ENCODE data around the gene BAZ1B. TPM values are rescaled to one million over a fixed set of nuclear protein-coding genes. Genes with fewer than 3 reads are reported as not detected.

The BAZ1B gene
- polyA plus RNA-seq, 1 donor from 2014 or later = 35.0 TPM

DNA sequence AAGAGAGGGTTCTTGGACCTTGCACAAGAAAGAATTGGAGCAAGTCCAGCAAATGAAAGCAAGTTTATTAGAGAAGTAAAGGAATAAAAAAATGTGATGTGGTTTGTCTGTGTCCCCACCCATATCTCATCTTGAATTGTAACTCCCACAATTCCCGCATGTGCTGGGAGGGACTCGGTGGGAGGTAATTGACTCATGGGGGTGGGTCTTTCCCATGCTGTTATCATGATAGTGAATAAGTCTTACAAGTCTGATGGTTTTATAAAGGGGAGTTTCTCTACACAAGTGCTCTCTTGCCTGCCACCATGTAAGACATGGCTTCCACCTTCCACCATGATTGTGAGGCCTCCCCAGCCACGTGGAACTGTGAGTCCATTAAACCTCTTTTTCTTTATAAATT, 127.7 kb downstream of the BAZ1B start (continued):
- TF ChIP-seq SMC3 (conservative IDR thresholded peaks at IDR 0.05; ENCODE audit: poor library complexity) = no peak
- TF ChIP-seq MXI1 (conservative IDR thresholded peaks at IDR 0.05; ENCODE audit: poor library complexity, severe bottlenecking) = no peak
- no peak for TF ChIP-seq EP300 (conservative IDR thresholded peaks at IDR 0.05; ENCODE audit: poor library complexity, severe bottlenecking)

DNA sequence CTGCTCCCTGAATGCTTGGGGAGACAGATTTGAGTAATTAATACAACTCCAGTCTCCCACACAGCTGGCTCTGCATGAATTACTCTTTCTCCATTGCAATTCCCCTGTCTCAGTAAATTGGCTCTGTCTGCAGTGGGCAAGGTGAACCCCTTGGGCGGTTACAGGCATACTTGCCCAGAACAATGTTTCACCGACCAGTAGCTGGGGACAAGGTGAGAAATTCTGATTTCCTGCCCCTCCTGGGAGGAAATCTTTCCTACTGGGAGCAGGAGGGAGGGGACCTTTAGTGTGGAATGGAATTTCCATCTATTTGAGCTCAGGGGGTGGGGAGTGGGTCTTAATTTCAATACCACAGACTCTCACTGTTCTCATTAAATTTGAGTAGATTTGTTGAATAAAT, 130.7 kb downstream of the BAZ1B start:
- no peaks in the 10 kb centered on the region for H3K27me3 ChIP-seq (ENCODE audit: insufficient read depth, low read depth, low read length)
- no peaks in the 10 kb centered on the region for H3K9me3 ChIP-seq (ENCODE audit: low read length)
- H3F3A ChIP-seq (ENCODE audit: insufficient read depth, low read length, poor library complexity, severe bottlenecking) = no peaks in the 10 kb centered on the region
- no peaks in the 10 kb centered on the region for H3K9me2 ChIP-seq (ENCODE audit: insufficient read depth, low read length)
- H4K20me1 ChIP-seq (ENCODE audit: insufficient read depth) = no peaks in the 10 kb centered on the region
- H3K4me3 ChIP-seq (ENCODE audit: low read length) = no peak overlapping the region
- H3K36me3 ChIP-seq (ENCODE audit: insufficient read depth, low read length) = no peaks in the 10 kb centered on the region
- H3K4me2 ChIP-seq (ENCODE audit: low read length) = no peak overlapping the region
- no peak for TF ChIP-seq TAF1 (IDR thresholded peaks at IDR 0.05; ENCODE audit: low read depth)
- no peaks in the 10 kb centered on the region for H3K79me2 ChIP-seq (replicated peaks; ENCODE audit: insufficient read depth, low read length)
- H3K9ac ChIP-seq (ENCODE audit: low read length) = no peak overlapping the region
- H2AFZ ChIP-seq (ENCODE audit: low read depth, low read length) = no peak overlapping the region
- no peak overlapping the region for H3K27ac ChIP-seq (ENCODE audit: low read length)

Small RNAs within 50 kb of the gene (small RNA-seq; reads per million reads assigned to genes)
- 0 to 1.2 (median 0) reads per million in 3 experiments for gene RF00019
- 0 reads per million in 3 experiments for gene RNU6-1198P

Other genes starting within 250 kb of the BAZ1B start
- 70.0 and 75.7 TPM in 2 replicates for gene NSUN5, start 213.5 kb downstream of the BAZ1B start, polyA plus RNA-seq
- gene TRIM50, start 194.2 kb downstream of the BAZ1B start, polyA plus RNA-seq = not detected in 2 replicates
- gene FKBP6, start 194.1 kb downstream of the BAZ1B start, polyA plus RNA-seq = not detected in 2 replicates
- 1.0 and 2.9 TPM in 2 replicates for gene FZD9, start 88.5 kb downstream of the BAZ1B start, polyA plus RNA-seq
- gene BCL7B, start 35.4 kb upstream of the BAZ1B start, polyA plus RNA-seq = 23.6 and 27.3 TPM in 2 replicates
- 38.6 and 53.5 TPM in 2 replicates for gene TBL2, start 56.3 kb upstream of the BAZ1B start, polyA plus RNA-seq
- 1.8 TPM in 1 of 2 replicates, not detected in the other for gene MLXIPL, start 102.2 kb upstream of the BAZ1B start, polyA plus RNA-seq
- gene VPS37D, start 145.5 kb upstream of the BAZ1B start, polyA plus RNA-seq = 52.7 and 56.3 TPM in 2 replicates
- gene DNAJC30, start 161.2 kb upstream of the BAZ1B start, polyA plus RNA-seq = 1.1 and 1.3 TPM in 2 replicates
- gene BUD23, start 161.3 kb upstream of the BAZ1B start, polyA plus RNA-seq = 75.9 and 82.9 TPM in 2 replicates
- 123 and 144 TPM in 2 replicates for gene STX1A, start 197.4 kb upstream of the BAZ1B start, polyA plus RNA-seq
- 12.8 and 26.0 TPM in 2 replicates for gene ABHD11, start 216.5 kb upstream of the BAZ1B start, polyA plus RNA-seq
- not detected in 2 replicates for gene CLDN3, start 248.0 kb upstream of the BAZ1B start, polyA plus RNA-seq